GOT3 (cell line): Measurements from ENCODE around the gene USP14.

Source experiments
- DNase-seq: peaks from one replicate; lab custom pipeline; 2025; ENCODE audit warnings: mixed read lengths; lab: John Stamatoyannopoulos, UW

The USP14 gene

DNA sequence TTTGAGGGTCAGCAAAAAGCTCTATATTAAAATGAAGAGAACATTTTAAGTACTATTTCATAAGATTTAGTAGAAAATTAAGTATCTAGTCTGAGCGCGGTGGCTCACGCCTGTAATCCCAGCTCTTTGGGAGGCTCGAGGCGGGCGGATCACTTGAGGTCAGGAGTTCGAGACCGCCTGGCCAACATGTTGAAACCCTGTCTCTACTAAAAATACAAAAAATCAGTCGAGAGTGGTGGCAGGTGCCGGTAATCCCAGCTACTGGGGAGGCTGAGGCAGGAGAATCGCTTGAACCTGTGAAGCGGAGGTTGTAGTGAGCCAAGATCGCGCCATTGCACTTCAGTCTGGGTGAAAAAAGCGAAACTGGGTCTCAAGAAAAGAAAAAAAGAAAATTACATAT, 1.6 kb downstream of the USP14 start:
- DNase-seq = no peak

DNA sequence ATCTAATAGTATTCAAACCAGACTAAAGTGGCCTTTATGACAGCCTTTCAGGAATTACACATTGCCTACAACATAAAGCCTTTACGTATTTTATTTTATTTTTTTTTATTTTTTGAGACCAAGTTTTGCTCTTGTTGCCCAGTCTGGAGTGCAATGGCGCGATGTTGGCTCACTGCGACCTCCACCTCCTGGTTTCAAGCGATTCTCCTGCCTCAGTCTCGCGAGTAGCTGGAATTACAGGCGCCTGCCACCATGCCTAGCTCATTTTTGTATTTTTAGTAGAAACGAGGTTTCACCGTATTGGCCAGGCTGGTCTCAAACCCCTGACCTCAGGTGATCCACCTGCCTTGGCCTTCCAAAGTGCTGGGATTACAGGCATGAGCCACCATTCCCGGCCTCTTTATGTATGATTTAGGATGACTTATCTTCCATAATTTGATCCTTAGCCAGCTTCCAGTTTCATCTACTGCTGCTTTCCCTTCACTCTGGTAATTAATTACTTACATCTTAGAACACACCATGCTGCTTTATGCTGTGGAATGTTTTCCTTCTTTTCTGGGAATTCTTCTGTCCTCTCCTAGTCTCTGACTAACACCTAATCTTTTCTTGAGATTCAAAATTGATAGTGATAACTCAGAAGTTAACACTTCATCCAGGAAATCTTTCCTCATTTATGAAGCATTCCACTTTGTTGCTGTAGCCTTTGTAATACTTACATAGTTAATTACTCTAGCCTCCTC, 2.6 kb downstream of the USP14 start:
- DNase-seq = no peak

DNA sequence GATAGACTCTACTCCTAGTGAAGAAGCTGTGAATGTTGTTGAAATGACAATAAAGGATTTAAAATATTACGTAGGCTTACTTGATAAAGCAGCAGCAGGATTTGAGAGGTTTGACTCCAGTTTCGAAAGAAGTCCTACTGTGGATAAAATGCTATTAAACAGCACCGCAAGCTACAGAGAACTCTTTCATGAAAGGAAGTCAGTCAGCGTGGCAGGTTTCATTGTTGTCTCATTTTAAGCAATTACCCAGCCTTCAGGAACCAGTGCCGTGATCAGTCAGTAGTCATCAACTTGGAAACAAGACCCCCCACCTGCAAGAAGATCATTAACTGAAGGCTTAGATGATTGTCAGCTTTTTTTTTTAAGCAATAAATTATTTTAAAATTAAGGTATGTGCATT, 14.0 kb downstream of the USP14 start:
- DNase-seq = no peak

DNA sequence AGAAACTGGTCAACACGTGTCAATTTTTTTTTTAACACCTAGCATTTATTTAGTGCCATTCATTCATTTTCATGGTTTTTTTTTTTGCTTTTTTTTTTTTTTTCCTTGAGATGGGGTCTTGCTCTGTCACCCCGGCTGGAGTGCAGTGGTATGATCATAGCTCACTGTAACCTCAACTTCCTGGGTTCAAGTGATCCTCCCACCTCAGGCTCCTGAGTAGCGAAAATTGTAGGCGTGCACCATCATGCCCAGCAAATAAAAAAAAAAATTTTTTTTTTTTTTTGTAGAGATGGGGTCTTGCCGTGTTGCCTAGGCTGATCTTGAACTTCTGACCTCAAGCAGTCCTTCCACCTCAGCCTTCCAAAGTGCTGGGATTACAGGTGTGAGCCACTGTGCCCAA, 21.1 kb downstream of the USP14 start:
- DNase-seq = no peak

DNA sequence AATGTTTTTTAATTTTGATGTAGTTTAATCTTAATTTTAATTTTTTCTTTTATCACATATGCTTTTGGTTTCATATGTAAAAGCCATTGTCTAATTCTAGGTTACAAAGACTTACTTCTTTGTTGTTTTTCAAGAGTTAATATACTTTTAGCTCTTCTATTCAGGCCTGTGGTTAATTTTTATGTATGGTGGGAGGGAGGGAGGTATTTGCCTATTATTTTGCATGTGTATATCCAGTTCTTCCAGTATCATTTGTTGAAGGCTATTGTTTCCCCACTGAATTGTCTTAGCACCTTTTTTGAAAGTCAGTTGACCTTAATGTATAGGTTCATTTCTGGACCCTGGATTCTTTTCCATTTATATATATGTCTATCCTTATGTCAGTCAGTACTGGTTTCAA, 23.4 kb downstream of the USP14 start:
- DNase-seq = no peak

DNA sequence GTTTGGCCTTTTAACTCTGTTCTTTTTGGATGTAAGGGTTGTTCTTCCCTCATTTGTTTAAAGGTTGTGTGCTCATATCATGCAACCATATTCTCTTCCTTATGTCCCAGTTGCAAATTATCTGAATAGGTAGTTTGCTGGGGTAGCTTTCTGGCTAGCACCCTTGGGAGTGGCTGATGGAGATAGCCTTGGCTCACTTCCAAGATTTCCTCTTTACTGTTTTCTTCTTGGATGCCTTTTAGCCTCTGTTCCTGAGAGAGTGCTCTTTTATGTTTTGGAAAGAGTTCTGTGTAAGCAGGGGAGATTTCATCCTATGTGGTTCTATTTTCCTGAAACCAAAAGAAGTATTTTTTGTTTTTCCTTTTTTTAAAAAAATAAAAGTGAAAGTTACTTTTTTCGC, 25.4 kb downstream of the USP14 start:
- DNase-seq = no peak

DNA sequence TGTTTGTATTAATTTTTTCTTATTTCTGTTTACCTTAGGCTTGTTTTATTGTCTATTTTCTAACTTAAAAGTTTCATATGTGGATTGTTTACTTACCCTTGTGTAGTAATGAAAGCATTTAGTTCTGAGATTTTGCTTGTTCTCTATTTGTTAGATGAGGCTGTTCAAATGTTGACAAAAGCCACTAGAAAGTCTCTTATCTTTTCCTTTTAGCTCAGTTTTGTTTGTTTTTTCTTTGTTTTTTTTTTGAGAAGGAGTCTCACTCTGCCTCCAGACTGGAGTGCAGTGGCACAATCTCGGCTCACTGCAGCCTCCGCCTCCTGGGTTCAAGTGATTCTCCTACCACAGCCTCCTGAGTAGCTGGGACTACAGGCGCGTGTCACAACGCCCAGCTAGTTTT, 30.9 kb downstream of the USP14 start:
- DNase-seq = no peak

DNA sequence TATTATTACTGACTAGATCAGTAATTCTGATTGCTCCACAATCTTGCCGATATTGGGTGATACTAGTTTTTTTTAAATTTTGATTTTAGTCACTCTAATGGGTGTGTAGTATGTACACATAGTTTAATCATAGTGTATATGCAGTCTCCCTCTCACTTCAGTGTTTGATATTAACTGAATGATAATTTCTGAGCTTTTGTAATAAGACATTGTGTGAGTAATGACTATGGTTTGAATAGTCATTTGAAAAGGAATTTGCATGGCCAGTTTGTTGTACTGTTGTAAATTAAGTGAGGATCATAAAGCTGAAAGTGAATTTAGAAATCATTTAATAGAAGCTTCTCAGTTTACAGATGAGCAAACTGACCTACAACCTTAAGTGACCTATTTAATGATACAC, 33.4 kb downstream of the USP14 start:
- no peak for DNase-seq

DNA sequence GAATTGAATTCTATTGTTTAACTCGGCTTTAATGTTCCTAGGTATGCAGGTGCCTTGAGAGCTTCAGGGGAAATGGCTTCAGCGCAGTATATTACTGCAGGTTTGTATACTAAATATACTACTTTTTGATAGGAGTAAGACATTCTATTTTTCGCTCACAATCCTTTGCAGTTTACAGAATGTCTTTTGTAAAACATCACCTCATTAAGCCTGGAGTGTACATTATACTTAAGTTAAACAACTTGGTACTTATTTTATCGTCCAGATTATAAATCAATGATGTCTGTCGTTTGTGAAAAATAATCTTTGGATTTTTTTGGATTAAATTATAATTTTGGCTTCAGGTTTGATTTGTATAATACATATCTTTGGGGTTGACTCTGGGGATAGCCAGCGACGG, 34.4 kb downstream of the USP14 start:
- no peak for DNase-seq

DNA sequence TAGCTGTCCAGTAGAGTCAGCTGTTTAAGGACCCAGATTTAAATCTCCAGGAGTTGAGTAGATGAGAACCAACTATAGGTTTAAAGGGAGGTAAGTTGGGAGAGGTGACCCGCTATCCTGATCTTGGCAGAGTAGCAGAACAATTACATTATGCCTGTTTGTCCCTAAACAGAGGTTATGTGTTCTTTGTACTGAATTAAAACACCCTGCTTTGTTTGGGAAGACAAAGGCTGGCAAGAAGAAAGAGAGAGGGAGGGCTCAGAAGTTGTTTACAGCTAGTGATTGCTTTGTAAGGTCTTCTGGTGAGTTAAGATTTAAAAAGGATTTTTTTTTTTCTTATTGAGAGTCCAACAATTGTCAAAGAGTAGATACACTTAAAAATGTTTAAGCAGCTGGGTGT, 37.3 kb downstream of the USP14 start:
- no peak for DNase-seq

DNA sequence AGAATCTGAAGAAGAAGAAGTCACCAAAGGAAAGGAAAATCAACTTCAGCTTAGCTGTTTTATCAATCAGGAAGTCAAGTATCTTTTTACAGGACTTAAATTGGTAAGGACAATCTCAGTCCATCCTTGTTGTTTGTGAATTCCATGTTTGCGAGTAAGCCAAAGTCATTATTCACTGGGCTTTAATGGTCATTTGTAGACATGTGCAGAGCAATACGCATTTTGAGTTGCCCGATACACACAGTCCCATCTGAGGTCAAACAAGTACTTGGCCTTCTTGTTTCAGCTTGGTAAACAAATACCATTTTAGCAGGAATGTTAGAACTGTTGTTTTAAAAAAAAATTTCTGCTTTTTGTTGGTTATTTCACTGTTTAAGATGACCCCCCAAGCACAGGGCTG, 40.9 kb downstream of the USP14 start:
- no peak for DNase-seq

DNA sequence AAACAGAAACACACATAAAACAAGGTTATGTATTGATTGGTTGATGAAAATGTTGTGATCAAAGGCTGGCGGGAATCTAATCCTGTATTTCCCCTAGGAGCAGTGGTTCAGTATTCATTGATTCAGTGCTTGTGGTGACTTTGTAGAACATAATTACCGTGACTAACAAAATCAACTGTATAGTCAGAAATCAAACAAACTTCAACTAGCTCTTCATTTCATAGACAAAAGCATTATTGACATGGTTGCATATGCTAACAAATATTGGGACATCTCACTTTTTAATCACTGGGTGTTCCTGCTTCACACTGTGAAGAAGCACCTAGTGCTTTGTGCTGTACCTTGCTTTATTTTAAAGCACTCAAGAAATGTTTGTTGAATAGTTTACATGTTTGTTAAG, 41.4 kb downstream of the USP14 start:
- no peak for DNase-seq

DNA sequence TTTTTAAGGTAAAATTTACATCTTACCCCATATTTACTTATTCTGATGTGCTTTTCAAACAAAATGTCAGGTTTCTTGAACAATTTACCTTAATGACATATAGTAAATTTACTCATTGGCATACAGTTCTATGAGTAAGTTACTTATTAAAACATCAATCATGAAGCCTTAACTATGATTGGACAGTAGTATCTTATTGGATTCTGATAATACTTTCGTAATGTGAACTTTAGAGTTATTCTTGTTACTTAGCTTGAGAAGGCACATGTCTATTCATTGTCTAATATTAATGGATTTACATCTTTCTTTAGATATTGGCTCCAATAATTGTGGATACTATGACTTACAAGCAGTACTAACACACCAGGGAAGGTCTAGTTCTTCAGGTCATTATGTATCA, 51.7 kb downstream of the USP14 start:
- DNase-seq = no peak

DNA sequence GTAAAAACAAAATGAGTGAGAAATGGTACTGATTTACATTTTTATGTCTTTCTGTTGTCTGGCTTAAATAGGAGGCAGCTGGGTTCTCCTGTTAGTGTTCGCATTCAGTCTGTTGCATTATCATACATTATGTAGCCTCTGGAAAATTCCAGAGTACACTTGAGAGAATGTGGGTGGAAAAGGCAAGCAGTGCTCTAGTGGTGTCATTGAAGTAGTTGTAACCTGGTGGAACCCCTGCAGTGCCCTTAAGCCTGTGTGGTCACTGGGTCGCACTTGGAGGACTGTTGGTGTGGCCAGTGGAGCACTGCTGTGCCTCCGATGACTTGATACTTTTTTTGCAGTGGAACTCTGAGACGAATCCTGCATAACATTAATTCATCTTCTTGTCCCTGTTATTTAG, 52.4 kb downstream of the USP14 start:
- DNase-seq = no peak

DNA sequence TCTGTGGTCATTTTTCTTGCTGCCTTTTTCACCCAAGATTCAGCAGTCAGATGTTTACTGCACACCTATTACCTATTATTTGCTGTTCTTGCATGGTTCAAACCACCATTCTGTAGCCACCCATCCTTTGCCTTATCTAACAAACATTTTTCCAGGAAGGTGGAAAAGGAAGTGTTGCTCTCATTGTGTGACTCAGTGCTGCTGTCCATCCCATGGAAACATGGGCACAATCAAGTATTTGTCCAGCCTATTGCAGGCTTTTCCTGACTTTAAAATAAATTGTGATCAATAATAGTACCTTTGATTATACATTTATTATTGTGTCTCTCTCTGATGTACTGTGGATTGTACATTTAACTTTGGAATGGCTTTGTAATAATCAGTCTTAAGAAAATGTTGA, 53.2 kb downstream of the USP14 start:
- DNase-seq = no peak

DNA sequence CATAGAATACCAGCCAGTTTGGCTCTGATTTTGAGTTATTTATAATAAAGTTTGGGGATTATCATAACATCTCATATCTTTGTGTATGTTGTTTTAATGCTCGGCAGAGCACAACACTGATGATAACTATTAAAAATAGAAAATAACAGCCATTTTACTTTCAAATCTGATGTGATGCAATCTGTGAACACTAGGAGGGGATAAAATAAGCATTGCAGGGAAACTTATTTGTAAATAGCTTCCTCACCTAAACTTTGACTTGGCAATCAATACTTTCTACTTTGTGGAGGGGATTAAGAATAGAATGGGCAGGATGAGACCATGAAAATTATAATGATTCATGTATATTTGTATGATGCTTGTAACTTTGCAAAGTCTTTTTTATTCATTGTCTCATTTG, 54.4 kb downstream of the USP14 start:
- no peak for DNase-seq

DNA sequence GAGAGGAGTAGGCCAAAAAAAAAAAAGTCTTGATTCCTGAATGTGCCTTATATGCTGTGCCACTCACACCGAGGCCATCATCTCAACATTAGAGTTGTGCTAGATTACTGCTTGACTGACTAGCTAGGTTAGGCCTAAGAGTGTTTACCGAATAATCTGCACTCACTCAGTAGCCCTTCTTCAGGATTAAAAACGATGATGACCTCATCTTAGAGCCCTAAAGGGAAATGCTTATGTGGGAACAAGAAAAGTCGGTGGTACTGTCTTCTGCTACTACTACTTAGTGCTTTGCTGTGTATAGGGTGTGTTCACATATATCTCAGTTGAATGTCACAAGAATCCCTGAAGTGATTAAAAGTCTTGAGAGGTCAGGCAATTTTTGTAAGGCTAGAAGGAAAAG, 55.1 kb downstream of the USP14 start:
- DNase-seq = no peak

DNA sequence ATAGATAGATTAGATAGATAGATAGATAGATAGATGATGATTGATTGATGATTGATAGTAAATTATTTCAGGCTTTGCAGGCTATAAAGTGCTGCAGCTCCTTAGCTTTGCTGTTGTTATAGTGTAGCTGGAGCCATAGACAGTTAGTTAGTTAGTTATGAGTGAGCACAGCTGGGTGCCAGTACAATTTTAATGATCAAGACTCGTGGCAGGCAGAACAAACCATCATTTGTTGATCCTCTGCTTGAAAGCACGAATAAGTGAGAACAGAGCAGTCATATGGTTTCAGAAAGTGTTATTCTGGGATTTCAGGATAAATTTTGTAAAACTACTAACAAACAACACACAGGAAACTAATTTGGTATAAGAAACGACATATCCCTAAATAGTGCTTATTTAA, 55.6 kb downstream of the USP14 start:
- no peak for DNase-seq

DNA sequence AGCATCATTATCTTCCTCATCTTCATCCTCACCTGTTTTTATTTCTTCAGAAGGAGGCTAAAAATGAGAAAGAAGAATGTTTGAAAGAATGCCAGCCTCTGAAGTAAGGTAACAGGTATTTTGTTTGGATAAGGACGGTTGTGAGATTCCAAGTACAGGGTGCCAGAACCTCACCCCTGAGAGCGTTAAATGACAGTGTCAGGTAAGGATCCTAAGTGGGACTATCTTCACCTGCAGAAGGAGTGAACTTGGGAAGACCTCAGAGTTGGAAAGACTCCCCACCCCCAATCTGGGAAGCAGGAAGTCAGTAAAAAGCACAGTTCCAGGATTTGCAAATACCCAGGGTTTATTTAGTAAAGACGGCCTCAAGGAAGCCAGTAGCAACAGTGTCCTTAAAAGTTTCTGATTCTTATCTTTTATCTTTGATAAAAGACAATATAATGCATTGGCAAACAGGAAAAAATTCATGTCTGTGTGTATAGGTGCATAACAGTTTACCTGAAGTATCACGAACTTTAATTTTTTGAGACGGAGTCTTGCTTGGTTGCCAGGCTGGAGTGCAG, 57.2 kb downstream of the USP14 start:
- DNase-seq = no peak

DNA sequence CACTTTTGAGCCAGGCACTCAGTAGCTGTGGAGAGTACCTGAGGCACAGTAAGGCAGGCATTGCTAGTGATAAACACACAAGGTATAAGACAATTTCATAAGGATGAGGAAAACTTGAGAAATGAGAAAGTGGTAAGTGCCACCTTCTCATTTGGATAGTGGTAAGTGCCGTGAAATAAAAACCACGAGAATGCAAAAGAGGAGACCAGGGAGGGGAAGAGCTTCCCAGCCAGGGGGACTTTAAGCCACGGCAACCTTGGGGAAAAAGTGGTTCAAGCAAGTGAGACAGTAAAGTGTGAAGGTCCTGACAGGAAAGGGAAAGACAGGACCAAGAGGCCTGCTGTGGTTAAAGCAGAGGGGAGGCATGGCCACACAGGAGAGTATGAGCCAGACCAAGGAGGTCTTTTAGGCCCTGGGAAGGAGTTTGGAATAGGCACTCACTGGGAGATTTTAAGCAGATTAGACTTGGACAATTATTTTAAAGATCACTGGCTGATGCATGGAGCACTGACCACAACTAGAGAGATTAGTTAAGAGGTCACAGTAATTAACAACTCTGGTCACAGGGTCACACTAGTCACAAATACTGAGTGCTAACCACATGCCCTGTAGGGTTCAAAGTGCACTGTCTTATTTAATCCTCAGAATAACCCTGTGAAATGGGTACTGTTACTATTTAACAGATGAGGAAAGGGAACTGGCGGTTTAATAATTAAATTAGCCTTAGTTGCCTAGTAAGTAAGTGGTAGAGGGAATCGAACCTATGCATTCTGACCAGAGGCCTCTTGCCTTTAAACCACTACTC, 59.4 kb downstream of the USP14 start:
- no peak for DNase-seq

DNA sequence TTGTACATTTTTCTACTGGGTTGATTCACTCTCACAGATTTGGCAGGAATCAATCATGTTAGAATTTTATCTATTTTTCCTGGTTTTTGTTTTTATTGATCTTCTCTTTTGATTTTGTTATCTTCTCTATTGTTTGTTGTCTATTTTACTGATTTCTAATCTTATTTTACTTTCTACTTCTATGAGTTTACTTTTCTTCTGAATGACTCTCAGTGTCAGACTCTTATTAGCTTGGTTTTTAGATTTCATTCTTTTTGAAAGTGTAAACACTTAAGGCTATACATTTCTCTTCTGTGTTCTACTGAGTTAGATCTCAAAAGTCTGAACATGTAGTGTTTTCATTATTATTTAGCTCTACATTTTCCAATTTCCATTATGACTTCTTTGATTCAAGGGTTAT, 62.4 kb downstream of the USP14 start:
- DNase-seq = no peak

DNA sequence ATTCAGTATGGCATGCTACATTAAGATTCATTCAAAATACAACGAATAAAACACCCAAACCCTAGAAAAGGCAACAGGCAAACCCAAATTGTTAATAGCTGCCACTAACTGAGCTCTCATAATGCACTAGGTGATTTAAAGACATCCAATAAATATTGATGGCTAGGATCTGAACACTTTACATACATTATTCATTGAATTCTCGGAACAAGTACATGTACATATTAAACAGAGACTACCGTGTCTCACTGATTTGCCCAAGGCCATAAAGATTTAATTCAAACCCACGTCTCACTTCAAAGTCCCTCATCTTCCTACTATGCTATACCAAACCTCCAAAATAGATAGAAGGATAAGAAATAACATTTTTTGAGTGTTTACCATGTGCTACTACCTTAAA, 67.4 kb downstream of the USP14 start:
- no peak for DNase-seq

DNA sequence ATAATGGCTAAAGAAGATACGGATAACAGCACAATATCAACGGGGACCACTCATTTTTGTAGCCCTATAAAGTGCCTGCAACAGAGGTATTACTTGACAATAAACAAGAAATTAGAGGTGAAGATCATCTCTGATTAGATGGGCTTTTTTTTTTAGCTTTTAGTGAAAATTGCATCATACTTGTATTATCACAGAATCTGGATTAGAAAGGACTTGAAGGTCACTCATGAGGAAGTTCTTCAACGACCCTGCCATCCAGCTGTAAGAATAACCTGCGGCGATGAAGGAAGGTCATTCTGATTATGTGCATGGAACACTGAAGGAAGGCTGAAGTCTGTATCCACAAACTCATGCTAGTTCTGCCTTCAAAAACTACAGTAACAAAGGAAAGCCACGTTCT, 69.0 kb downstream of the USP14 start:
- DNase-seq = no peak

DNA sequence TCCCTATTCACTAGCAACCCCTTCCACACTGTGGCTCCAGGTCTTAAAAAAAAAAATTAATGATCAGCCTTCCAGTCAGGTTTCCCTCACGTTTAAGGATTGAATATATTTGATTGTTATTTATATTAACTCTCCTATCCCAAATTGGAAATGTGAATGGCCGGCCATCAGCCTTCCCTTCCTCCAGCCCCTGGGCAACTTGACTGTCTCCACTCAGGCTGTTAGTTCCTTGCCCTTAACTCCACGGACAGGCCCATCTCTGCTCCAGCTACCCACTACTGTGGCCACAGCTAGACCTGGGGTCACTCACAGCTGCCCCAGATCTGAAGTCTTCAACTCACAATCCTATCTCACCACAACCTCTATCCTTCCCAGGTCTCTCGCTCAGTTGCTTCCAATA, 69.5 kb downstream of the USP14 start:
- no peak for DNase-seq
